GM12878 (cell line): Measurements from ENCODE around the gene SEMA4C. TPM values are rescaled to one million over a fixed set of nuclear protein-coding genes. Genes with fewer than 3 reads are reported as not detected.

Source experiments
- ATAC-seq: fragments of 200-7000 bp; cut with Tn5 transposase; 3 replicates; pipeline ENCODE4 v1.9.1; 2020; ENCODE audit warnings: mild to moderate bottlenecking, moderate library complexity
- BruUV-seq: library from RNA; stranded (reverse); fragments of 400-500 nt; replicated peaks from 2 replicates; lab custom pipeline; 2021; lab: Mats Ljungman, UMichigan
- CTCF ChIA-PET: fragments of 300-600 bp; sonication (Branson Sonifier 250); formaldehyde crosslinking; extraction: SDS; loops from one replicate; lab custom pipeline; 2021; ENCODE audit warnings: inconsistent platforms; lab: Yijun Ruan, JAX
- POLR2A ChIA-PET: fragments of 350-600 bp; formaldehyde crosslinking; extraction: SDS; loops from one replicate; lab custom pipeline; 2021; ENCODE audit warnings: inconsistent platforms; lab: Charles Lee
- RAD21 ChIA-PET: fragments of 300-600 bp; sonication (Branson Sonifier 250); formaldehyde crosslinking; loops from one replicate; lab custom pipeline; 2023; ENCODE audit warnings: antibody characterized with exemption; ENCODE audit not compliant: unreplicated experiment; lab: Charles Lee
- SMC1A ChIA-PET: fragments of 300-600 bp; sonication (Branson Sonifier 250); formaldehyde crosslinking; loops from one replicate; lab custom pipeline; 2023; ENCODE audit not compliant: unreplicated experiment, uncharacterized antibody; lab: Charles Lee
- DNase-seq: peaks from one replicate; pipeline ENCODE4 v3.0.0-alpha.2; 2011; ENCODE audit warnings: low read depth, low spot score
- FAIRE-seq: peaks from 3 replicates; lab custom pipeline; 2011; peaks lifted over from hg19 to GRCh38; lab: Jason Lieb, UNC
- H2AFZ ChIP-seq: 2 replicates; pipeline ENCODE4 v1.6.0; 2011; ENCODE audit warnings: low read depth, low read length, control low read depth; ENCODE audit not compliant: control insufficient read depth
- H3K27ac ChIP-seq: 2 replicates; pipeline ENCODE4 v1.5.1; 2011; ENCODE audit warnings: control low read depth; ENCODE audit not compliant: control insufficient read depth, insufficient read depth
- H3K27me3 ChIP-seq, 2 experiments: replicated peaks in 1 of 2; 2 replicates each; pipeline versions ENCODE4 v1.6.0 to v1.6.1; 2011; ENCODE audit warnings: low read length in 1 of 2; ENCODE audit not compliant: control insufficient read depth in 2 of 2, insufficient read depth in 2 of 2
- H3K36me3 ChIP-seq, 2 experiments: 2 replicates each; pipeline ENCODE4 v1.5.1; 2011; ENCODE audit warnings: low read length in 1 of 2; ENCODE audit not compliant: control insufficient read depth in 2 of 2, insufficient read depth in 2 of 2
- H3K4me1 ChIP-seq: 2 replicates; pipeline ENCODE4 v1.6.1; 2011; ENCODE audit warnings: mild to moderate bottlenecking, low read length, moderate library complexity, mixed read lengths; ENCODE audit not compliant: control insufficient read depth, insufficient read depth
- H3K4me2 ChIP-seq: 2 replicates; pipeline ENCODE4 v1.6.0; 2011; ENCODE audit warnings: control low read depth; ENCODE audit not compliant: control insufficient read depth, insufficient read depth
- H3K4me3 ChIP-seq: fragments of 200-600 bp; sonication (generic); 2 replicates; pipeline ENCODE4 v1.5.1; 2016
- H3K79me2 ChIP-seq: 2 replicates; pipeline ENCODE4 v1.6.0; 2011; ENCODE audit warnings: low read length; ENCODE audit not compliant: control insufficient read depth, insufficient read depth
- H3K9ac ChIP-seq: 2 replicates; pipeline ENCODE4 v1.8.0; 2011; ENCODE audit warnings: low read length, control low read depth, mixed read lengths; ENCODE audit not compliant: control insufficient read depth, insufficient read depth
- H3K9me3 ChIP-seq: replicated peaks from 3 replicates; pipeline ENCODE4 v1.5.1; 2011; ENCODE audit warnings: mild to moderate bottlenecking, low read length; ENCODE audit not compliant: control insufficient read depth, insufficient read depth
- H4K20me1 ChIP-seq: 2 replicates; pipeline ENCODE4 v1.6.0; 2011; ENCODE audit not compliant: control insufficient read depth, insufficient read depth
- BACH1 ChIP-seq: fragments of 450-650 bp; IDR thresholded peaks from 2 replicates; pipeline ENCODE4 v1.6.1; 2017; ENCODE audit warnings: mild to moderate bottlenecking, borderline replicate concordance
- HDGF ChIP-seq: fragments of 450-650 bp; IDR thresholded peaks from 2 replicates; pipeline ENCODE4 v1.6.1; 2016; ENCODE audit warnings: antibody characterized with exemption
- MYB ChIP-seq: fragments of 150-350 bp; IDR thresholded peaks from 2 replicates; pipeline ENCODE4 v1.6.1; 2014; ENCODE audit warnings: mild to moderate bottlenecking, low read depth, low read length, borderline replicate concordance
- NR2C2 ChIP-seq: IDR thresholded peaks from 2 replicates; pipeline ENCODE4 v1.6.1; 2011; ENCODE audit warnings: borderline replicate concordance, low read depth; ENCODE audit not compliant: control insufficient read depth, insufficient read length
- SRF ChIP-seq, 2 experiments: IDR thresholded peaks; 2 replicates each; pipeline ENCODE4 v1.6.1; 2011; ENCODE audit warnings: low read depth in 2 of 2, low read length in 2 of 2, mild to moderate bottlenecking in 1 of 2, moderate library complexity in 1 of 2
- TCF3 ChIP-seq: IDR thresholded peaks from 2 replicates; pipeline ENCODE4 v1.6.1; 2012; ENCODE audit warnings: low read depth, mild to moderate bottlenecking, low read length, borderline replicate concordance; ENCODE audit not compliant: insufficient read depth
- ZBTB11 ChIP-seq: fragments of 450-650 bp; formaldehyde crosslinking; IDR thresholded peaks from 2 replicates; pipeline ENCODE4 v1.5.0; 2022; ENCODE audit warnings: mild to moderate bottlenecking, missing genetic modification characterization
- ZBTB33 ChIP-seq: fragments of 450-650 bp; IDR thresholded peaks from 2 replicates; pipeline ENCODE4 v1.6.1; 2017; ENCODE audit warnings: mild to moderate bottlenecking
- WGBS: methylation state at CpG from one replicate; pipeline ENCODE4 v1.1.6; 2016; ENCODE audit warnings: low lambda C conversion rate; ENCODE audit not compliant: insufficient replicate concordance, insufficient coverage; ENCODE audit errors: missing lambda C conversion rate; 5-methylcytosine and 5-hydroxymethylcytosine counted together
- in situ Hi-C: fragments of 300-500 bp; cut with MboI; formaldehyde crosslinking; loops from 9 replicates; pipeline ENCODE4 v1.14.3; 2018; ENCODE audit warnings: mixed read lengths
- intact Hi-C: fragments of 100-400 bp; cut with micrococcal nuclease; formaldehyde crosslinking; loops from one replicate; pipeline ENCODE4 v1.14.2; 2022; ENCODE audit not compliant: unreplicated experiment
- polyA plus RNA-seq, 11 experiments: library from polyadenylated mRNA; depleted of rRNA in 4 of 11; unstranded in 6 of 11; stranded (reverse) in 5 of 11; fragments of >200 nt; fragmentation: Nextera tagmentation in 4 of 11; fragmentation: Illumina TruSeq in 1 of 11; extraction: Ambion mirVana in 4 of 11; extraction: Trizol in 1 of 11; gene quantifications; 1 replicate in 1 of 11; 2 replicates in 10 of 11; pipeline versions ENCODE4 v1.2.1 to v1.2.3, GENCODE V29; 2011 to 2016; ENCODE audit warnings: inconsistent platforms in 2 of 11, missing spikeins in 2 of 11, low read depth in 1 of 11
- total RNA-seq, 4 experiments: library from RNA; depleted of rRNA in 3 of 4; stranded (reverse); fragments of >200 nt in 3 of 4; fragmentation: Illumina TruSeq in 1 of 4; extraction: Trizol in 1 of 4; gene quantifications; 2 replicates each; pipeline versions ENCODE4 v1.2.1 to v1.2.3, GENCODE V29; 2013 to 2021
- TF ChIP-seq, protein P1 (sequence below): fragments of 450-650 bp; IDR thresholded peaks from 2 replicates; pipeline ENCODE4 v1.6.1; 2018; ENCODE audit warnings: borderline replicate concordance, mild to moderate bottlenecking; ENCODE audit not compliant: partially characterized antibody
- TF ChIP-seq, protein P2 (sequence below): IDR thresholded peaks from 2 replicates; pipeline ENCODE4 v1.6.1; 2011; ENCODE audit warnings: low read depth, low read length, improper control_type of control experiment, borderline replicate concordance

The SEMA4C gene
- total and polyA plus RNA-seq, 10 of the 15 experiments (the other 5 are each of a cell fraction or from before 2014, with no cell fraction given), result 0.06 to 21.6 (median 6.8) TPM

DNA sequence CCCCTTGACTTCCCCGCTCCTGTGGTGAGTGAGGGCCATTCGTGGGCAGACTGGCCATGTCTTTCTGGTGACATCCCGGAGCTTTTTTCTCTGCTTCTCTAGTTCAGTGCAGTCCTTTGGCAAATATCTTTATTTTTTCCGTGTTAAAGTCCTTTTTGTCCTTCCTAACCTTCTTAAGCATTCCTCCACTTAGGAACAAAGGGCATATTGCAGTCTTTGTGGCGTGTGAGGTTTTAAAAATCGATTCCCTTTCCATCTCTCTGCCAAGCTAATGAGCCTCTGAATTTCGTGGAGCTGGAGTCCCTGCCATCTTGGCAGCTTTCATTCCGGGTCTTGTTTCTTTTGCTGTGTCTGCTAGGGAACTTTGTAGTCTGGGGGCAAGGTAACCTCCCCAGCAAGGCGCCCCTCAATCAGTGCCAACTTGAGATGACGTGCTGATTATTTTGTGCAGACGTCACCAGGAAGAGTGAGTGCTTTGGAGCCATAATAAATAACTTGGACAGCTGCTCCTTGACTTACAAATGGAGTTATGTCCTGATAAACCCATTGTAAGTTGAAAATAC lies 48.7 kb downstream of the SEMA4C start:
- CTCF ChIA-PET, result interaction anchor here (0.9 to 2.5 kb wide), 7 partner anchors 15 to 291 kb away, joined by 3 to 12 read pairs (median 5); partner anchors contain the start of gene ANKRD39
- POLR2A ChIA-PET, result interaction anchor here (0.5 kb wide), 1 partner anchor 52 kb away, joined by 3 read pairs; no protein-coding TSS in a partner anchor
- Histone ChIP-seq H3K4me3 (peak overlapping the region; percentile 27), H3K4me2 (peak overlapping the region; percentile 61; the same call in 1 of the 2 replicates), H4K20me1 (peaks cover 5% of the 10 kb centered on the region; the same call in 1 of the 2 replicates), H3K79me2 (peaks cover 27% of the 10 kb centered on the region), H3K9me3 (no peaks in the 10 kb centered on the region), H2AFZ (no peak overlapping the region), H3K27me3 (no peaks in the 10 kb centered on the region), H3K36me3 (peaks cover 0 to 5% of the 10 kb centered on the region in 2 experiments; a peak in 2 of 4 replicates), H3K27ac (no peak overlapping the region), H3K4me1 (peaks cover 12% of the 10 kb centered on the region), H3K9ac (no peak overlapping the region)
- no TSS peak for BruUV-seq
- intact Hi-C loops, result no loop called here
- RAD21 ChIA-PET, result interaction anchor here (0.8 to 1.1 kb wide), 2 partner anchors 37 to 291 kb away, joined by 3 to 5 read pairs; partner anchors contain the start of gene ANKRD39
- TF ChIP-seq, protein P1, sequence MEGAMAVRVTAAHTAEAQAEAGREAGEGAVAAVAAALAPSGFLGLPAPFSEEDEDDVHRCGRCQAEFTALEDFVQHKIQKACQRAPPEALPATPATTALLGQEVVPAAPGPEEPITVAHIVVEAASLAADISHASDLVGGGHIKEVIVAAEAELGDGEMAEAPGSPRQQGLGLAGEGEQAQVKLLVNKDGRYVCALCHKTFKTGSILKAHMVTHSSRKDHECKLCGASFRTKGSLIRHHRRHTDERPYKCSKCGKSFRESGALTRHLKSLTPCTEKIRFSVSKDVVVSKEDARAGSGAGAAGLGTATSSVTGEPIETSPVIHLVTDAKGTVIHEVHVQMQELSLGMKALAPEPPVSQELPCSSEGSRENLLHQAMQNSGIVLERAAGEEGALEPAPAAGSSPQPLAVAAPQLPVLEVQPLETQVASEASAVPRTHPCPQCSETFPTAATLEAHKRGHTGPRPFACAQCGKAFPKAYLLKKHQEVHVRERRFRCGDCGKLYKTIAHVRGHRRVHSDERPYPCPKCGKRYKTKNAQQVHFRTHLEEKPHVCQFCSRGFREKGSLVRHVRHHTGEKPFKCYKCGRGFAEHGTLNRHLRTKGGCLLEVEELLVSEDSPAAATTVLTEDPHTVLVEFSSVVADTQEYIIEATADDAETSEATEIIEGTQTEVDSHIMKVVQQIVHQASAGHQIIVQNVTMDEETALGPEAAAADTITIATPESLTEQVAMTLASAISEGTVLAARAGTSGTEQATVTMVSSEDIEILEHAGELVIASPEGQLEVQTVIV, result no peak
- TF ChIP-seq MYB (no peak), NR2C2 (no peak), BACH1 (no peak), ZBTB11 (CRISPR knock-in tag) (no peak), HDGF (no peak), TCF3 (no peak), ZBTB33 (no peak), SRF (IDR thresholded peaks at IDR 0.05; ENCODE audit: low read depth in 2 of 2, low read length in 2 of 2) (no peak)
- TF ChIP-seq, protein P2, sequence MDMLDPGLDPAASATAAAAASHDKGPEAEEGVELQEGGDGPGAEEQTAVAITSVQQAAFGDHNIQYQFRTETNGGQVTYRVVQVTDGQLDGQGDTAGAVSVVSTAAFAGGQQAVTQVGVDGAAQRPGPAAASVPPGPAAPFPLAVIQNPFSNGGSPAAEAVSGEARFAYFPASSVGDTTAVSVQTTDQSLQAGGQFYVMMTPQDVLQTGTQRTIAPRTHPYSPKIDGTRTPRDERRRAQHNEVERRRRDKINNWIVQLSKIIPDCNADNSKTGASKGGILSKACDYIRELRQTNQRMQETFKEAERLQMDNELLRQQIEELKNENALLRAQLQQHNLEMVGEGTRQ, result no peak
- WGBS, result 79% methylated on average over 11 of the region's 11 CpGs
- ATAC-seq, result no peak
- SMC1A ChIA-PET, result interaction anchor here (1.0 to 1.7 kb wide), 3 partner anchors 37 to 131 kb away, joined by 3 to 7 read pairs (median 4); partner anchors contain the start of gene ANKRD39
- no peak for FAIRE-seq
- in situ Hi-C loops, result no loop called here
- DNase-seq, result no peak
